HUES64 (cell line): ENCODE data around the gene PRKCQ.

ENCODE experiments used
- H3K27ac ChIP-seq: 2 replicates; pipeline ENCODE4 v1.7.0; 2013; ENCODE audit warnings: low read depth, low read length, inconsistent platforms
- H3K27me3 ChIP-seq: 2 replicates; pipeline ENCODE4 v1.6.1; 2013; ENCODE audit warnings: mild to moderate bottlenecking, low read length; ENCODE audit not compliant: insufficient read depth
- H3K36me3 ChIP-seq: 2 replicates; pipeline ENCODE4 v1.6.1; 2013; ENCODE audit warnings: mild to moderate bottlenecking, low read length; ENCODE audit not compliant: insufficient read depth
- H3K4me1 ChIP-seq: 2 replicates; pipeline ENCODE4 v1.6.1; 2013; ENCODE audit warnings: mild to moderate bottlenecking, low read length, moderate library complexity; ENCODE audit not compliant: insufficient read depth
- H3K4me3 ChIP-seq: 2 replicates; pipeline ENCODE4 v1.5.1; 2013; ENCODE audit warnings: mild to moderate bottlenecking, low read length, moderate library complexity
- H3K9ac ChIP-seq: 2 replicates; pipeline ENCODE4 v1.6.1; 2013; ENCODE audit warnings: mild to moderate bottlenecking, low read depth, low read length
- H3K9me3 ChIP-seq: 2 replicates; pipeline ENCODE4 v1.6.1; 2013; ENCODE audit warnings: low read depth, low read length; ENCODE audit not compliant: insufficient read depth
- WGBS: fragments of 150-250, 120-280 bp; methylation state at CpG from one replicate; pipeline ENCODE4 v1.1.7; 2013; ENCODE audit warnings: missing lambda C conversion rate; 5-methylcytosine and 5-hydroxymethylcytosine counted together

The PRKCQ gene

GRCh38 chr10:6418613-6419216 lies 161.4 kb downstream of the PRKCQ start:
- H3K4me3 ChIP-seq = no peak overlapping the region
- no peak overlapping the region for H3K9ac ChIP-seq
- no peaks in the 10 kb centered on the region for H3K9me3 ChIP-seq
- H3K4me1 ChIP-seq = peaks cover 7% of the 10 kb centered on the region; the same call in 1 of the 2 replicates
- H3K27ac ChIP-seq = no peak overlapping the region
- no peaks in the 10 kb centered on the region for H3K36me3 ChIP-seq
- H3K27me3 ChIP-seq = no peaks in the 10 kb centered on the region
- WGBS = 90% methylated on average over 2 of the region's 2 CpGs

GRCh38 chr10:6418167-6418566 lies 161.9 kb downstream of the PRKCQ start:
- WGBS = 55% methylated on average over 5 of the region's 5 CpGs
- Histone ChIP-seq H3K36me3 (no peaks in the 10 kb centered on the region), H3K27ac (no peak overlapping the region)

GRCh38 chr10:6416892-6417512 lies 163.1 kb downstream of the PRKCQ start:
- H3K4me3 ChIP-seq = no peak overlapping the region
- peaks cover 7% of the 10 kb centered on the region; the same call in 1 of the 2 replicates for H3K4me1 ChIP-seq
- H3K9ac ChIP-seq = no peak overlapping the region
- no peaks in the 10 kb centered on the region for H3K27me3 ChIP-seq
- 70% methylated on average over 3 of the region's 3 CpGs for WGBS
- H3K36me3 ChIP-seq = no peaks in the 10 kb centered on the region
- H3K9me3 ChIP-seq = no peaks in the 10 kb centered on the region
- H3K27ac ChIP-seq = no peak overlapping the region

More at GRCh38 chr10:6418167-6418566, 161.9 kb downstream of the PRKCQ start:
- Histone ChIP-seq H3K27me3 (no peaks in the 10 kb centered on the region), H3K4me1 (peaks cover 7% of the 10 kb centered on the region; the same call in 1 of the 2 replicates), H3K4me3 (no peak overlapping the region), H3K9me3 (no peaks in the 10 kb centered on the region), H3K9ac (no peak overlapping the region)

- Histone ChIP-seq H3K27me3 (no peaks in the 10 kb centered on the region), H3K36me3 (no peaks in the 10 kb centered on the region), H3K4me3 (no peak overlapping the region), H3K9ac (no peak overlapping the region), H3K9me3 (no peaks in the 10 kb centered on the region), H3K4me1 (no peaks in the 10 kb centered on the region), H3K27ac (no peak overlapping the region)
- 93% methylated on average over 3 of the region's 3 CpGs for WGBS
These were observed 168.6 kb downstream of the PRKCQ start for GRCh38 chr10:6411436-6411835.

- Histone ChIP-seq H3K9me3 (no peaks in the 10 kb centered on the region), H3K4me1 (no peaks in the 10 kb centered on the region), H3K27me3 (no peaks in the 10 kb centered on the region), H3K9ac (no peak overlapping the region), H3K4me3 (no peak overlapping the region), H3K27ac (no peak overlapping the region), H3K36me3 (no peaks in the 10 kb centered on the region)
- 94% methylated on average over 15 of the region's 15 CpGs for WGBS
These were observed 169.2 kb downstream of the PRKCQ start for GRCh38 chr10:6410830-6411229.

GRCh38 chr10:6409971-6410643 lies 170.0 kb downstream of the PRKCQ start:
- no peaks in the 10 kb centered on the region for H3K27me3 ChIP-seq
- H3K27ac ChIP-seq = no peak overlapping the region
- WGBS = 65% methylated on average over 2 of the region's 2 CpGs
- no peak overlapping the region for H3K9ac ChIP-seq
- H3K9me3 ChIP-seq = no peaks in the 10 kb centered on the region
- H3K4me1 ChIP-seq = no peaks in the 10 kb centered on the region
- no peaks in the 10 kb centered on the region for H3K36me3 ChIP-seq
- no peak overlapping the region for H3K4me3 ChIP-seq

- WGBS = 93% methylated on average over 3 of the region's 3 CpGs
- Histone ChIP-seq H3K36me3 (no peaks in the 10 kb centered on the region), H3K9ac (no peak overlapping the region)
These were observed 171.3 kb downstream of the PRKCQ start for GRCh38 chr10:6408799-6409198.

GRCh38 chr10:6407034-6407721 lies 172.9 kb downstream of the PRKCQ start:
- 94% methylated on average over 11 of the region's 11 CpGs for WGBS

More at GRCh38 chr10:6408799-6409198, 171.3 kb downstream of the PRKCQ start:
- H3K4me3 ChIP-seq = no peak overlapping the region
- H3K27ac ChIP-seq = no peak overlapping the region
- no peaks in the 10 kb centered on the region for H3K4me1 ChIP-seq
- H3K27me3 ChIP-seq = no peaks in the 10 kb centered on the region
- H3K9me3 ChIP-seq = no peaks in the 10 kb centered on the region

GRCh38 chr10:6406220-6407033 lies 173.6 kb downstream of the PRKCQ start:
- WGBS = 80% methylated on average over 10 of the region's 10 CpGs
- peaks cover 3% of the 10 kb centered on the region for H3K4me1 ChIP-seq

More at GRCh38 chr10:6407034-6407721, 172.9 kb downstream of the PRKCQ start:
- Histone ChIP-seq H3K27ac (no peak overlapping the region), H3K9me3 (no peaks in the 10 kb centered on the region), H3K4me3 (no peak overlapping the region), H3K9ac (no peak overlapping the region), H3K4me1 (no peaks in the 10 kb centered on the region), H3K36me3 (no peaks in the 10 kb centered on the region), H3K27me3 (no peaks in the 10 kb centered on the region)

GRCh38 chr10:6405713-6406112 lies 174.4 kb downstream of the PRKCQ start:
- no peaks in the 10 kb centered on the region for H3K36me3 ChIP-seq
- H3K4me3 ChIP-seq = no peak overlapping the region
- no peaks in the 10 kb centered on the region for H3K9me3 ChIP-seq
- H3K27me3 ChIP-seq = no peaks in the 10 kb centered on the region
- peaks cover 6% of the 10 kb centered on the region for H3K4me1 ChIP-seq
- no peak overlapping the region for H3K9ac ChIP-seq
- WGBS = 93% methylated on average over 3 of the region's 3 CpGs
- no peak overlapping the region for H3K27ac ChIP-seq

More at GRCh38 chr10:6406220-6407033, 173.6 kb downstream of the PRKCQ start:
- no peak overlapping the region for H3K4me3 ChIP-seq
- no peaks in the 10 kb centered on the region for H3K36me3 ChIP-seq
- no peak overlapping the region for H3K9ac ChIP-seq
- no peak overlapping the region for H3K27ac ChIP-seq
- no peaks in the 10 kb centered on the region for H3K9me3 ChIP-seq
- no peaks in the 10 kb centered on the region for H3K27me3 ChIP-seq
